Measurements from ENCODE around the gene TPCN1.
A peak's percentile ranks its signal among the peaks of the same experiment; 100 is the strongest.

DNA sequence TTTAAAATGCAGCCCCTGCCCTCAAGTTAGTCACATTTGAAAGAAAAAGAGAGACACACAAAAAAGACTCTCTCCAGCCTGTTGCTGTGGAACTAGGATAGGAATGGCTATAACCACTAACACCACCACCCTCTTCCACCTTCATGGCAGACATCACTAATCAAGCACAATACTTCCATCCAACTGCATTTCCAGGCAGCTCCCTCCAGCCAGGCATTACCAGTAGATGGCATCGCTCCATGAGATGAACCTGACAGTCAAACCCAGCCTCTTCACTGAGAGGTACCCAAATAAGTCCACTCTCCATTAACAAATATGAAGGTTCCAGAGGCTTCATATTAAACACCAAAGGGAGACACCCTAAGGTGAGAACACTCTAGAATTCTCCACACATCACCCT lies 89.2 kb downstream of the TPCN1 start:
- peak in 1 of 2 donors; percentile 5 for TF ChIP-seq CTCF (conservative IDR thresholded peaks at IDR 0.05 in 1 of 2, IDR thresholded peaks at IDR 0.05 in 1 of 2; ENCODE audit: low read depth in 1 of 2, low read length in 2 of 2)
- TF ChIP-seq EZH2 (IDR thresholded peaks at IDR 0.05; ENCODE audit: low read length, missing control alignments): no peak
